Prostate gland (tissue), 2 donors: ENCODE results near the gene FFAR3.

Source experiments
- CTCF ChIP-seq, 4 experiments: fragments of 200-600 bp in 2 of 4; fragments of 450-650 bp in 2 of 4; sonication (generic) in 2 of 4; IDR thresholded peaks; 1 replicate in 3 of 4; 2 replicates in 1 of 4; pipeline ENCODE4 v1.5.1; 2016 to 2019; ENCODE audit warnings: antibody characterized with exemption in 4 of 4, mild to moderate bottlenecking in 2 of 4, moderate library complexity in 2 of 4
- POLR2A ChIP-seq: fragments of 450-650 bp; IDR thresholded peaks from one replicate; pipeline ENCODE4 v1.6.1; 2016; ENCODE audit warnings: antibody characterized with exemption, mild to moderate bottlenecking

DNA sequence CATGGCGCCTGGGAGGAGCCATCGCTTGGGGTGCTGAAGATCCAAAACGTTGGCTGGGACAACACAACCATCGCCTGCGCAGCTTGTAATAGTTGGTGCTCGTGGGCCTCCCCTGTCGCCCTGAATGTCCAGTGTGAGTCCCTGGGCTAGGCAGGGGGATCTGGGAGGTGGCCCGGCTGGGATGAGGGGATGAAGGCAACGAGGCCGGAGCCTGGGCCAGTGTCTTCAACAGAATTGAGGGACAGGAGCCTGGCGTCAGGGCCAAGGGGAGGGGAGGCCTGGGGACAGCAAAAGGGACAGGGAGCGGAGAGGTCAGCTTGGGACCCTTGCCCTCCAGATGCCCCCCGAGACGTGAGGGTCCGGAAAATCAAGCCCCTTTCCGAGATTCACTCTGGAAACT, 17.3 kb upstream of the FFAR3 start:
- TF ChIP-seq POLR2A (no peak), CTCF (IDR thresholded peaks at IDR 0.05) (no peak)
